HUES48 (cell line): Measurements from ENCODE around the gene GLRA2.
"Not testable (repeated sequence)": the region's sequence is repeated elsewhere in the genome, so short reads cannot be mapped to it uniquely, and the experiment has no call there.

Experiments used
- H3K27ac ChIP-seq: one replicate; pipeline ENCODE4 v1.7.0; 2013; ENCODE audit warnings: low read depth, low read length, inconsistent platforms
- H3K27me3 ChIP-seq: 2 replicates; pipeline ENCODE4 v1.6.1; 2013; ENCODE audit warnings: mild to moderate bottlenecking, low read length; ENCODE audit not compliant: control insufficient read depth, insufficient read depth
- H3K36me3 ChIP-seq: 2 replicates; pipeline ENCODE4 v1.6.1; 2013; ENCODE audit warnings: low read length; ENCODE audit not compliant: control insufficient read depth, insufficient read depth
- H3K4me1 ChIP-seq: 2 replicates; pipeline ENCODE4 v1.6.1; 2013; ENCODE audit warnings: mild to moderate bottlenecking, low read length; ENCODE audit not compliant: control insufficient read depth, insufficient read depth
- H3K4me3 ChIP-seq: 2 replicates; pipeline ENCODE4 v1.5.1; 2013; ENCODE audit warnings: mild to moderate bottlenecking, low read depth, low read length
- H3K9ac ChIP-seq: 2 replicates; pipeline ENCODE4 v1.6.1; 2013; ENCODE audit warnings: mild to moderate bottlenecking, low read depth, low read length, moderate library complexity
- H3K9me3 ChIP-seq: 2 replicates; pipeline ENCODE4 v1.6.1; 2013; ENCODE audit warnings: low read length; ENCODE audit not compliant: control insufficient read depth, insufficient read depth

Gene GLRA2

DNA sequence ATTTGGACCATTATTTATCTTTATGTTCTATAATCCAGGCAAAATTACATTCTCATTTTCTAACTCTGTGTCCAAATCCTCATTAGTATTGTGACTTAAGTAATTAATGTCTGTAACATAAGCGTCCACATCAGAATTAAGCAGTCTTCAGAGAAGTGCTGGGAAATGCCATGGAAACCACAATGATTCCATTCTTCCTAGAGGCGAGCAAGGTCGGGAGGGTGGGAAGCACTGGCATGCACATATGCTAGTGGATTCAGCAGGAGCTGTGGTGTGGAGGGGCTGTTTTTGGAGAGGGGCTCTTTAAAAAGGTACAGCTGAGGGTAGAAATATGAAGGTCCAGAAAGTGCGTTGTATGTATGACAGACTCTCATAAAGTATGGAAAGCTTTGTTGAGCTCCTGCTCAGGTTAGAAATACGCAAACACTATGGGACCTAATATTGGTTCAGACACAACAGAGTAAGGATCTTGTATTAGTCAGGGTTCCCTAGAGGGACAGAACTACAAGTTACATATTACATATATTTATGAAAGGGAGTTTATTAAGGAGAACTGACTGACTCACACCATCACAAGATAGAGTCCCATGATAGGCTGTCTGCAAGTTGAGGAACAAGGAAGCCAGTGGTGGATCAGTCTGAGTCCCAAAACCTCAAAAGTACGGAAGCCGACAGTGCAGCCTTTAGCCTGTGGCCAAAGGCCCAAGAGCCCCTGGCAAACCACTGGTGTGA, 61.5 kb downstream of the GLRA2 start:
- no peaks in the 10 kb centered on the region for H3K4me1 ChIP-seq
- H3K36me3 ChIP-seq = no peaks in the 10 kb centered on the region
- no peak overlapping the region for H3K27ac ChIP-seq
- no peak overlapping the region for H3K4me3 ChIP-seq
- no peaks in the 10 kb centered on the region for H3K9me3 ChIP-seq
- no peak overlapping the region for H3K9ac ChIP-seq
- H3K27me3 ChIP-seq = no peaks in the 10 kb centered on the region

GRCh38 chrX:14591976-14592375, 62.6 kb downstream of the GLRA2 start:
- Histone ChIP-seq H3K4me3 (no peak overlapping the region), H3K36me3 (no peaks in the 10 kb centered on the region), H3K27ac (no peak overlapping the region), H3K9ac (no peak overlapping the region), H3K9me3 (no peaks in the 10 kb centered on the region), H3K27me3 (no peaks in the 10 kb centered on the region), H3K4me1 (no peaks in the 10 kb centered on the region)

DNA sequence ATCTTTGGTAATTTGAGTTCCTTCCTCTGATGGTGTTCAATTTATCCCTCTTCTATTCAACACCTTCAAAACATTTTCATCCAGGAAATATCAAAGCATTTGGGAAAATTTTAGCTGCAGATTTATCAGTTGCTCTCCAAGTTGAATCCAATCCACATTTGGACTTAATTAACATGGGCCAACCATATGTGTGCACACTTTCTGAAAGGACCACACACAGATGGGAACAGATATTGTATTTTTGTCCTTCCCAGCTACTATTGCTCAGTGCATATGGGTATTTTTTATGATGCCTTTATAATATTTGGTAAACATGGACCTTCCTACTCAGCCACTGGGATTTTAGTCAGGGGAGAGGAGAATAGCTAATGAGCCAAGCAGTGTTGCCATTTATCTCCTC, 65.2 kb downstream of the GLRA2 start:
- no peaks in the 10 kb centered on the region for H3K36me3 ChIP-seq
- no peak overlapping the region for H3K9ac ChIP-seq
- H3K27me3 ChIP-seq = no peaks in the 10 kb centered on the region; the same call in 1 of the 2 replicates
- H3K9me3 ChIP-seq = no peaks in the 10 kb centered on the region
- no peak overlapping the region for H3K27ac ChIP-seq
- peaks cover 23% of the 10 kb centered on the region for H3K4me1 ChIP-seq
- no peak overlapping the region for H3K4me3 ChIP-seq

- H3K9me3 ChIP-seq = no peaks in the 10 kb centered on the region
- H3K27ac ChIP-seq = peak overlapping the region; percentile 58
- H3K27me3 ChIP-seq = no peaks in the 10 kb centered on the region; the same call in 1 of the 2 replicates
- H3K9ac ChIP-seq = no peak overlapping the region; the same call in 1 of the 2 replicates
- no peaks in the 10 kb centered on the region for H3K36me3 ChIP-seq
- H3K4me3 ChIP-seq = peak overlapping the region; percentile 28; the same call in 1 of the 2 replicates
- peaks cover 35% of the 10 kb centered on the region for H3K4me1 ChIP-seq
Observed at GRCh38 chrX:14598330-14598729, 69.0 kb downstream of the GLRA2 start.

DNA sequence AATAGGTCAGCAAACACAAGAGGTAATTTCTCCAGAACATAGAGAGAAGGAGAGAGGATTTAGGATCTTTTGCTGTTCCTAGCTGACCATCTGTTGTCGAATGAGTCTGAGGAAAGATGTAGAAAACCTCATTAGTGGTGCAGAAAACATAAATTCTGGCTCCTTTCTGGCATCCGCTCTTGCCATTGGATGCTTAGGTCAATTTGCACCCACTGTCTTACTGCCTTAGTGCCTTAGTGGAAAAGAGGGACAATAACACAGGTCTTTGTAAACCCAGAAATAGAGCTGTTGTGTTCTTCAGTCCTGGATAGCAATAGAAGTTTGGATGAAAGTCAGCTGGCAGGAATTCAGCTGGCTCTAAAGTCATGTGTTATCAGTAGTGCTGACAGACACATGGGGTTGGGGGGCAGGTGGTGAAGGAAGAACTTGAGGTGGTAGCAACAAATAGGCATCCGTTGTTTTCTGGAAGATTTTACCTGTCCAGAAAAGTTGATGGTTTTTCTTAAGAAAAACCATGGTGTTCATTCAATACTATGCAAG, 78.2 kb downstream of the GLRA2 start:
- Histone ChIP-seq H3K4me1 (no peaks in the 10 kb centered on the region), H3K9me3 (no peaks in the 10 kb centered on the region), H3K27me3 (no peaks in the 10 kb centered on the region), H3K27ac (no peak overlapping the region), H3K36me3 (no peaks in the 10 kb centered on the region), H3K4me3 (no peak overlapping the region), H3K9ac (no peak overlapping the region)

DNA sequence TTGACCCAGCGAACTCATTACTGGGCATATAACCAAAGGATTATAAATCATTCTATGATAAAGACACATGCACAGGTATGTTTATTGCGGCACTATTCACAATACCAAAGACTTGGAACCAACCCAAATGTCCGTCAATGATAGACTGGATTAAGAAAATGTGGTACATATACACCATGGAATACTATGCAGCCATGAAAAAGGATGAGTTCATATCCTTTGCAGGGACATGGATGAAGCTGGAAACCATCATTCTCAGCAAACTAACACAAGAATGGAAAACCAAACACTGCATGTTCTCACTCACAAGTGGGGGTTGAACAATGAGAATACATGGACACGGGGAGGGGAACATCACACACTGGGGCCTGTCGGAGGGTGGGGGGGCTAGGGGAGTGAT, 83.1 kb downstream of the GLRA2 start:
- H3K4me1 ChIP-seq, H3K9me3 ChIP-seq, H3K27ac ChIP-seq, H3K9ac ChIP-seq, H3K4me3 ChIP-seq, H3K36me3 ChIP-seq, H3K27me3 ChIP-seq: not testable (repeated sequence)

DNA sequence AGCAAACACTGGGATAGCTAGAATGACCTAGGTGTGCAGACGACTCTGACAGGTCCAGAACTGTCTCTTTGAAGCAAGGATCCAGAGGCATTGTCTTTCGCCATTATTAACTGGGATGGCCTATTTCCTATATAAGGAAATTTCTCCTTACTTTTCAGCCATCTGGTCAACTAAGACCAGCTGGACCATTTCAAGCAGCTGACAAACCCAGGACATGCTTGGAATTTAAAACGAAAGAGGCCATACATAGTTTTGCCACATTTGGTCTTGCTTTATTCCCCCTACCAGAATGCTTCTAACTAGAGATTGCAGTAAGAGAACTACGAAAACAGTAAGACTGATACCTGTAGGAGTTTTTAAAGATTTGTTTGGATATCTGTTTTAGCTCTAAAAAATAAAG, 87.0 kb downstream of the GLRA2 start:
- Histone ChIP-seq H3K27ac (no peak overlapping the region), H3K9ac (no peak overlapping the region), H3K36me3 (no peaks in the 10 kb centered on the region), H3K4me3 (no peak overlapping the region), H3K27me3 (no peaks in the 10 kb centered on the region), H3K4me1 (no peaks in the 10 kb centered on the region), H3K9me3 (no peaks in the 10 kb centered on the region)

DNA sequence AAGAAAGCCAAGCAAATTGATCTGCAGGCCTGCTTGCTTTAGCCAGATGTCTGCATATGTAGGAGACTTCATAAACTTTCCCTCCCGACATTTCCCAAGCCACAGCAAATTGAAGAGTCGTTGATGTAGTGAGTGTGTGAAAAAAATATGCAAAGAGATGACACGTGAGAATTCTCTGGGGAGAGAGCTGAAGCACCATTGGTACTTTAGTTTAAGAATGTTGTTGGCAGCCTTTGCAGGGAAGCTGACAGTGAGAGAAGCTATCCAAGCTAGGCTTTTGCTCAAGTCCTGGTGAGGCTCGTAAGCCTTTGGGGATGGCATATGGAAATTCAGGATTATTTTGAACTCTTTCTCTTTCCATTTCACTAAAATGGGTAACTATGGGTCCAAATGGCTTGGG, 87.5 kb downstream of the GLRA2 start:
- Histone ChIP-seq H3K4me1 (no peaks in the 10 kb centered on the region), H3K9ac (no peak overlapping the region), H3K4me3 (no peak overlapping the region), H3K9me3 (no peaks in the 10 kb centered on the region), H3K27me3 (no peaks in the 10 kb centered on the region), H3K27ac (no peak overlapping the region), H3K36me3 (no peaks in the 10 kb centered on the region)

DNA sequence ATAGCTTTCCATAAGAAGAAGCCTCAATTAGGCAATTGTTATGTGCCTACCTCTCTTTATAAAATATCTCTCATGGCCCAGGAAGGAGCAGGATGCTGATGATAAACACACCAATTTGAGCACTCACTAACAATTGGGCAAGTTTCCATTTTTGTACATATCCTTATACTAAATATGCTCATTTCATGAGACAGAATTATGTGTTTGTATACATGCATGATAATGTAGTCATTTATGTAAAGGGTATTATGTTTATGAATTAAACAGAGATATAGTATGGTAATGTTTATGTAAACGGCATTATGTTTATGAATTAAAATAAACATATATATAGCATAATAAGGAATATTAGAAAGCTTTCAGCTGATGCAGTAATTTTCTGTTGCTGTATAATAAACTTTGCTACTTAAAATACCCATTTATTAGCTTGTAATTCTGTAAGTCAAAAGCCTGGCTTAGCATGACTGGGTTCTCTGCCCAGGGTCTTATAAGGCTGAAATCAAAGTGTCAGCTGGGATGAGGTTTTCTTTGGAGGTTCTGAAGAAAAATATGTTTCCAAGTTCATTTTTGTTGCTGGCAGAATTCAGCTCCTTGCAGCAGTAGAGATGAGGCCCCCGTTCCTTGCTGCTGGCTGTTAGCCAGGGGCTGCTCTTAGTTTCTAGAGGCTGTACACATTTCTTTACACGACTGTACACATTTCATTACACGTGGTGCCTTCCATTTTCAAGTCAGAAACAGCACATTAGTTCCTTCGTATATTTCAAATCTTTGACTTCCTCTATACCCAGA, 89.0 kb downstream of the GLRA2 start:
- no peak overlapping the region for H3K27ac ChIP-seq
- no peaks in the 10 kb centered on the region for H3K36me3 ChIP-seq
- H3K4me3 ChIP-seq = no peak overlapping the region
- no peaks in the 10 kb centered on the region for H3K4me1 ChIP-seq
- no peaks in the 10 kb centered on the region for H3K27me3 ChIP-seq
- H3K9ac ChIP-seq = no peak overlapping the region
- H3K9me3 ChIP-seq = no peaks in the 10 kb centered on the region

- Histone ChIP-seq H3K36me3 (no peaks in the 10 kb centered on the region), H3K4me3 (no peak overlapping the region), H3K9me3 (no peaks in the 10 kb centered on the region), H3K4me1 (no peaks in the 10 kb centered on the region), H3K27ac (no peak overlapping the region), H3K27me3 (no peaks in the 10 kb centered on the region; the same call in 1 of the 2 replicates), H3K9ac (no peak overlapping the region)
Observed at GRCh38 chrX:14630733-14631132, 101.4 kb downstream of the GLRA2 start.
